H9 (cell line): ENCODE data around the gene MAP4K1. TPM values are rescaled to one million over a fixed set of nuclear protein-coding genes. Genes with fewer than 3 reads are reported as not detected.
A peak's percentile ranks its signal among the peaks of the same experiment; 100 is the strongest.

Source experiments
- DNase-seq: peaks from one replicate; pipeline ENCODE4 v3.0.0-alpha.2; 2017
- H2AFZ ChIP-seq: one replicate; pipeline ENCODE4 v1.6.1; 2013; ENCODE audit warnings: mild to moderate bottlenecking, low read length, control low read depth, moderate library complexity
- H2AK5ac ChIP-seq: 2 replicates; pipeline ENCODE4 v1.6.1; 2013; ENCODE audit warnings: low read length, control low read depth, mixed read lengths; ENCODE audit not compliant: insufficient read length
- H2BK120ac ChIP-seq: one replicate; pipeline ENCODE4 v1.6.1; 2013; ENCODE audit warnings: low read depth, mild to moderate bottlenecking, low read length, control low read depth, inconsistent platforms; ENCODE audit not compliant: poor library complexity, severe bottlenecking
- H2BK12ac ChIP-seq: 2 replicates; pipeline ENCODE4 v1.6.1; 2013; ENCODE audit warnings: low read length, control low read depth, mixed read lengths, low read depth; ENCODE audit not compliant: insufficient read length
- H2BK15ac ChIP-seq: 2 replicates; pipeline ENCODE4 v1.6.1; 2013; ENCODE audit warnings: low read depth, low read length, control low read depth
- H2BK20ac ChIP-seq: one replicate; pipeline ENCODE4 v1.6.1; 2013; ENCODE audit warnings: low read depth, mild to moderate bottlenecking, low read length, control low read depth, inconsistent platforms; ENCODE audit not compliant: poor library complexity, severe bottlenecking
- H2BK5ac ChIP-seq: 2 replicates; pipeline ENCODE4 v1.6.1; 2013; ENCODE audit warnings: low read length, control low read depth, mixed read lengths; ENCODE audit not compliant: insufficient read length
- H3K14ac ChIP-seq: 2 replicates; pipeline ENCODE4 v1.6.1; 2013; ENCODE audit warnings: low read length, control low read depth; ENCODE audit not compliant: insufficient read depth
- H3K18ac ChIP-seq: 2 replicates; pipeline ENCODE4 v1.6.1; 2013; ENCODE audit warnings: low read depth, mild to moderate bottlenecking, mixed read lengths, low read length, control low read depth; ENCODE audit not compliant: insufficient read length
- H3K23ac ChIP-seq: 2 replicates; pipeline ENCODE4 v1.6.1; 2013; ENCODE audit warnings: low read length, control low read depth, mixed read lengths, low read depth; ENCODE audit not compliant: insufficient read length
- H3K23me2 ChIP-seq: 2 replicates; pipeline ENCODE4 v1.6.1; 2013; ENCODE audit warnings: low read depth, mild to moderate bottlenecking, mixed read lengths, low read length, control low read depth; ENCODE audit not compliant: insufficient read length, poor library complexity, severe bottlenecking
- H3K27ac ChIP-seq: 2 replicates; pipeline ENCODE4 v1.5.1; 2013; ENCODE audit warnings: low read length, control low read depth, mixed read lengths, low read depth; ENCODE audit not compliant: insufficient read length
- H3K27me3 ChIP-seq: 2 replicates; pipeline ENCODE4 v1.6.1; 2013; ENCODE audit warnings: low read length, control low read depth, inconsistent platforms; ENCODE audit not compliant: insufficient read depth
- H3K4ac ChIP-seq: 2 replicates; pipeline ENCODE4 v1.6.1; 2013; ENCODE audit warnings: low read depth, mild to moderate bottlenecking, control low read depth, inconsistent platforms, low read length, moderate library complexity
- H3K4me1 ChIP-seq: 2 replicates; pipeline ENCODE4 v1.6.1; 2013; ENCODE audit warnings: low read length, control low read depth, inconsistent platforms; ENCODE audit not compliant: insufficient read depth
- H3K4me2 ChIP-seq: 2 replicates; pipeline ENCODE4 v1.6.1; 2013; ENCODE audit warnings: low read length, control low read depth, mixed read lengths; ENCODE audit not compliant: insufficient read length, insufficient read depth
- H3K56ac ChIP-seq: 2 replicates; pipeline ENCODE4 v1.6.1; 2013; ENCODE audit warnings: low read depth, mild to moderate bottlenecking, mixed read lengths, low read length, control low read depth; ENCODE audit not compliant: insufficient read length
- H3K79me1 ChIP-seq: 2 replicates; pipeline ENCODE4 v1.6.1; 2013; ENCODE audit warnings: low read depth, mild to moderate bottlenecking, moderate library complexity, low read length, control low read depth, inconsistent platforms; ENCODE audit not compliant: insufficient read depth, poor library complexity, severe bottlenecking
- H3K79me2 ChIP-seq: 2 replicates; pipeline ENCODE4 v1.6.1; 2013; ENCODE audit warnings: low read length, control low read depth, inconsistent platforms; ENCODE audit not compliant: insufficient read depth
- H3K9ac ChIP-seq: 2 replicates; pipeline ENCODE4 v1.6.1; 2013; ENCODE audit warnings: low read length, control low read depth, mixed read lengths; ENCODE audit not compliant: insufficient read length; ENCODE audit errors: extremely low read depth
- H3K9me3 ChIP-seq: one replicate; pipeline ENCODE4 v1.6.1; 2013; ENCODE audit warnings: low read depth, low read length, inconsistent platforms; ENCODE audit not compliant: control insufficient read depth
- H3T11ph ChIP-seq: one replicate; pipeline ENCODE4 v1.6.1; 2013; ENCODE audit warnings: mild to moderate bottlenecking, low read length, control low read depth, inconsistent platforms
- H4K20me1 ChIP-seq: one replicate; pipeline ENCODE4 v1.6.1; 2013; ENCODE audit not compliant: control insufficient read depth, insufficient read length, insufficient read depth
- H4K5ac ChIP-seq: 2 replicates; pipeline ENCODE4 v1.6.1; 2013; ENCODE audit warnings: low read depth, mild to moderate bottlenecking, mixed read lengths, low read length, control low read depth; ENCODE audit not compliant: insufficient read length
- H4K8ac ChIP-seq: replicated peaks from 2 replicates; pipeline ENCODE4 v1.6.1; 2013; ENCODE audit warnings: low read length, control low read depth, mixed read lengths, low read depth; ENCODE audit not compliant: insufficient read length
- H4K91ac ChIP-seq: 2 replicates; pipeline ENCODE4 v1.6.1; 2013; ENCODE audit warnings: low read depth, mild to moderate bottlenecking, moderate library complexity, mixed read lengths, low read length, control low read depth; ENCODE audit not compliant: insufficient read length
- H3K27ac Mint-ChIP-seq, 3 experiments: 2 replicates in 2 of 3; 3 replicates in 1 of 3; pipeline ENCODE4 v1.8.0; 2020 to 2021; ENCODE audit warnings: mixed read lengths in 3 of 3, mild to moderate bottlenecking in 1 of 3, moderate library complexity in 1 of 3
- H3K27me3 Mint-ChIP-seq: 2 replicates; pipeline ENCODE4 v1.8.0; 2021; ENCODE audit warnings: low read depth, mild to moderate bottlenecking, moderate library complexity, mixed read lengths
- H3K36me3 Mint-ChIP-seq, 3 experiments: 2 replicates in 2 of 3; 3 replicates in 1 of 3; pipeline ENCODE4 v1.8.0; 2020 to 2021; ENCODE audit warnings: low read depth in 3 of 3, mixed read lengths in 3 of 3; ENCODE audit not compliant: insufficient read depth in 1 of 3
- H3K4me1 Mint-ChIP-seq, 2 experiments: 2 replicates each; pipeline ENCODE4 v1.8.0; 2020; ENCODE audit warnings: mixed read lengths in 2 of 2
- H3K4me3 Mint-ChIP-seq, 2 experiments: 2 replicates in 1 of 2; 3 replicates in 1 of 2; pipeline ENCODE4 v1.8.0; 2020 to 2021; ENCODE audit warnings: mild to moderate bottlenecking in 2 of 2, mixed read lengths in 2 of 2, moderate library complexity in 1 of 2
- H3K9me3 Mint-ChIP-seq, 2 experiments: 2 replicates in 1 of 2; 3 replicates in 1 of 2; pipeline ENCODE4 v1.8.0; 2020; ENCODE audit warnings: mild to moderate bottlenecking in 2 of 2, mixed read lengths in 2 of 2, moderate library complexity in 1 of 2
- CTCF ChIP-seq: fragments of 200-600 bp; sonication (generic); conservative IDR thresholded peaks from 3 replicates; pipeline ENCODE4 v1.8.0; 2021; ENCODE audit warnings: antibody characterized with exemption, mild to moderate bottlenecking
- WGBS: extraction: QIAGEN DNeasy Blood & Tissue Kit; methylation state at CpG from one replicate; pipeline ENCODE4 v1.1.7; 2013; ENCODE audit warnings: missing lambda C conversion rate, low lambda C conversion rate, mixed read lengths; ENCODE audit not compliant: insufficient read length; ENCODE audit errors: extremely low coverage; 5-methylcytosine and 5-hydroxymethylcytosine counted together
- total RNA-seq: library from RNA; stranded (reverse); gene quantifications from 2 replicates; pipeline ENCODE4 v1.2.1, GENCODE V29; 2021

Gene MAP4K1
- total RNA-seq, 1 experiment from 2014 or later: 31.1 TPM

GRCh38 chr19:38665219-38665931 is 47.6 kb upstream of the MAP4K1 start:
- WGBS: no CpG with 5 or more reads among the region's 13 CpGs
- H3K79me2 ChIP-seq: peaks cover 50% of the 10 kb centered on the region; the same call in 1 of the 2 replicates

More at GRCh38 chr19:38665219-38665931, 47.6 kb upstream of the MAP4K1 start:
- no peak for TF ChIP-seq CTCF
- no peak overlapping the region for H3K23ac ChIP-seq
- Mint-ChIP-seq H3K27ac (peak overlapping the region; percentile 95 to 97 (median 96)), H3K4me3 (peak overlapping the region in 1 of 2 experiments; percentile 69; a peak in 3 of 5 replicates), H3K9me3 (no peaks in the 10 kb centered on the region; a peak in 1 of 5 replicates), H3K4me1 (peaks cover 91 to 95% of the 10 kb centered on the region in 2 experiments), H3K27me3 (no peaks in the 10 kb centered on the region), H3K36me3 (peaks cover 12 to 24% (median 15%) of the 10 kb centered on the region in 3 experiments)
- H2BK5ac ChIP-seq: peak overlapping the region; percentile 25
- H2BK12ac ChIP-seq: peak overlapping the region; percentile 16
- no peak overlapping the region for H2AK5ac ChIP-seq
- no peak overlapping the region for H2AFZ ChIP-seq
- no peak for DNase-seq
- H3K79me1 ChIP-seq: peaks cover 4% of the 10 kb centered on the region
- peak overlapping the region; percentile 3 for H4K91ac ChIP-seq
- H3K27ac ChIP-seq: peak overlapping the region; percentile 93
- H2BK15ac ChIP-seq: no peak overlapping the region
- H4K5ac ChIP-seq: no peak overlapping the region
- no peak overlapping the region for H2BK20ac ChIP-seq
- H3K56ac ChIP-seq: no peak overlapping the region
- no peak overlapping the region for H3T11ph ChIP-seq
- peak overlapping the region; percentile 8; the same call in 1 of the 2 replicates for H3K4ac ChIP-seq
- H4K20me1 ChIP-seq: no peaks in the 10 kb centered on the region
- H3K9me3 ChIP-seq: no peaks in the 10 kb centered on the region
- peak overlapping the region; percentile 15 for H3K4me2 ChIP-seq
- H3K9ac ChIP-seq: peak overlapping the region; percentile 59
- peak overlapping the region; percentile 24; the same call in 1 of the 2 replicates for H3K14ac ChIP-seq
- no peaks in the 10 kb centered on the region for H3K27me3 ChIP-seq
- no peak overlapping the region for H4K8ac ChIP-seq
- no peaks in the 10 kb centered on the region for H3K23me2 ChIP-seq
- peak overlapping the region; percentile 42 for H3K18ac ChIP-seq
- H3K4me1 ChIP-seq: peaks cover 50% of the 10 kb centered on the region
- H2BK120ac ChIP-seq: no peak overlapping the region
